NT2/D1 (cell line): ENCODE measurements around the gene NAGA.

Experiments used
- SUZ12 ChIP-seq: IDR thresholded peaks from 2 replicates; pipeline ENCODE4 v1.6.1; 2011; ENCODE audit not compliant: insufficient read length, insufficient read depth; ENCODE audit errors: extremely low read depth
- YY1 ChIP-seq: IDR thresholded peaks from 2 replicates; pipeline ENCODE4 v1.6.1; 2011; ENCODE audit not compliant: insufficient read length, insufficient read depth

DNA sequence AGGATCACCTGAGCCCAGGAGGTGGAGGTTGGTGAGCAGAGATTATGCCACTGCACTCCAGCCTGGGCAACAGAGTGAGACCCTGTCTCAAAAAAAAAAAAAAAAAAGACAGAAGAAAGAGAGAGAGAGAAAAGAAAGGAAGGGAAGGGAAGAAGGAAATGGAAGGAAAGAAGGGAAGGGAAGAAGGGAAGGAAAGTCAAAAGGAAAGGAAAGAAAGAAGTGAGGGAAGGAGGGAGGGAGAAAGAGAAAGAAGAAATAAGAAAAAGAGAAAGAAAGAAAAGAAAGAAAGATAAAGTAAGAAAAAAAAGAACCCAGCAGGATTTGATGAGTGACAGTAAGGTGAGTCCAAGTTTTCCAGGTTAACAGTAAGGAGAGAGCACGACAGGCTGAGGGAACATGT lies 52.4 kb downstream of the NAGA start:
- no peak for TF ChIP-seq YY1
- no peak for TF ChIP-seq SUZ12
